ENCODE data around the gene C1QC.

- TF ChIP-seq CTCF (conservative IDR thresholded peaks at IDR 0.05; ENCODE audit: low read depth in 2 of 2) (no peak), EZH2phosphoT487 (IDR thresholded peaks at IDR 0.05; ENCODE audit: unreplicated experiment) (no peak), CREB1 (CRISPR knock-in tag; IDR thresholded peaks at IDR 0.05; ENCODE audit: low read depth) (no peak), EZH2 (IDR thresholded peaks at IDR 0.05; ENCODE audit: low read depth, unreplicated experiment) (no peak), REST (IDR thresholded peaks at IDR 0.05; ENCODE audit: unreplicated experiment) (no peak), POLR2AphosphoS5 (IDR thresholded peaks at IDR 0.05; ENCODE audit: low read depth) (no peak), ZNF331 (CRISPR knock-in tag; IDR thresholded peaks at IDR 0.05; ENCODE audit: low read depth) (no peak), JUNB (IDR thresholded peaks at IDR 0.05; ENCODE audit: unreplicated experiment) (no peak), ZNF462 (CRISPR knock-in tag; IDR thresholded peaks at IDR 0.05) (no peak)
These were observed 28.6 kb downstream of the C1QC start for GRCh38 chr1:22671999-22672398.
